Measurements from ENCODE around the gene FLVCR1. TPM values are rescaled to one million over a fixed set of nuclear protein-coding genes. Genes with fewer than 3 reads are reported as not detected.

The FLVCR1 gene
- total and polyA plus RNA-seq, 2 donors (not counting 3 experiments of a cell fraction or from before 2014, with no cell fraction given) = 3.2 to 11.9 TPM

DNA sequence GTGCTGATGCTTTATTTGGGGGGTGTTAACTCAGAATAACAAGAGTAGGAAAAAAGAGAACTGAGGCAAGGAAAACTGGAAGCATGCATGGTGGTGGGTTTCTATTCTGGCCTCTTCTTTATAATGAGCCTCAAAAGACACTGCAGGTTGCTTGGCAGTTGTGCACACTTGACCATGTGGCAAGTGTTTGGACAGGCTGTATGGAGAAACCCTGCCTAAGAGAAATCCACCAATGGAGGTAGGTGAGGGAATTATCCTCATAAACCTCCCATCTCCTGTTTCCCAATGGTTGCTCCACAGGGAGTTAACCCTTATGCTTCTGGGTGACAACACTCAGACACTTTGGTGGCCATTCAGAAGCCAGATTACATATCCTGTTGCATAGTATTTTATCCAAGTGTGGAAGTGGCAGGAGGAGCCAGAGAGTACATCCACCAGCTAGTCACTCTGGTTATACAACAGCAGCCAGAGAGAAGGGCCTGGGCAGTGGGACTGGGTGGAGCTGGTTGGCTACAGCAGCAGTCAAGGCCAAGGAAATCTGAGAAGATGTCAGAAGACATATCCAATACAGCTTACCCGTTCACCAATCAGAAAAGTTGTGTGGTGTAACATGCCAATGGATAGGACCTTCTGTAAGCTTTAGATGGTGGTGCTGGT, 75.9 kb downstream of the FLVCR1 start:
- Histone ChIP-seq H2AFZ (ENCODE audit: low read depth, low read length) (no peak overlapping the region), H3K36me3 (ENCODE audit: control insufficient read depth in 2 of 2, extremely low read depth in 1 of 2, insufficient read depth in 2 of 2, low read length in 2 of 2) (no peaks in the 10 kb centered on the region), H3K27me3 (ENCODE audit: control insufficient read depth in 2 of 2, insufficient read depth in 2 of 2, low read length in 2 of 2) (peaks cover 5% of the 10 kb centered on the region in 2 experiments), H3K9me1 (replicated peaks; ENCODE audit: control insufficient read depth, extremely low read depth, insufficient read depth, low read length) (no peaks in the 10 kb centered on the region), H3K4me2 (ENCODE audit: insufficient read depth, low read length) (no peak overlapping the region), H3K4me1 (ENCODE audit: control insufficient read depth, extremely low read depth, insufficient read depth, low read length) (no peaks in the 10 kb centered on the region), H3K9me3 (replicated peaks; ENCODE audit: control insufficient read depth, insufficient read depth, low read length) (no peaks in the 10 kb centered on the region), H3K4me3 (replicated peaks in 1 of 3; ENCODE audit: insufficient read depth in 1 of 3, low read depth in 1 of 3, low read length in 3 of 3) (no peak overlapping the region), H3K27ac (ENCODE audit: insufficient read depth, low read depth, low read length) (no peak overlapping the region), H4K20me1 (replicated peaks; ENCODE audit: control insufficient read depth, extremely low read depth, insufficient read depth, low read length) (no peaks in the 10 kb centered on the region), H3K9ac (replicated peaks; ENCODE audit: extremely low read depth, insufficient read depth, low read length) (no peak overlapping the region), H3K79me2 (ENCODE audit: control insufficient read depth, insufficient read depth, low read length) (no peaks in the 10 kb centered on the region)
- ChIA-PET CTCF (no interaction called here), POLR2A (no interaction called here)
- TF ChIP-seq FOS (IDR thresholded peaks at IDR 0.05; ENCODE audit: borderline replicate concordance, insufficient read depth, low read length) (no peak), JUN (IDR thresholded peaks at IDR 0.05; ENCODE audit: borderline replicate concordance, insufficient read depth, insufficient read length, low read depth) (no peak), MYC (IDR thresholded peaks at IDR 0.05; ENCODE audit: low read depth, low read length) (no peak), EZH2 (IDR thresholded peaks at IDR 0.05; ENCODE audit: borderline replicate concordance, low read depth, low read length, severe bottlenecking) (no peak), POLR2AphosphoS5 (IDR thresholded peaks at IDR 0.05; ENCODE audit: insufficient read depth, low read depth, low read length) (no peak), GATA2 (IDR thresholded peaks at IDR 0.05; ENCODE audit: insufficient read depth, insufficient read length, low read depth, low read length) (no peak), POLR2A (IDR thresholded peaks at IDR 0.05; ENCODE audit: low read depth, low read length) (no peak)
- TF ChIP-seq, protein P1, sequence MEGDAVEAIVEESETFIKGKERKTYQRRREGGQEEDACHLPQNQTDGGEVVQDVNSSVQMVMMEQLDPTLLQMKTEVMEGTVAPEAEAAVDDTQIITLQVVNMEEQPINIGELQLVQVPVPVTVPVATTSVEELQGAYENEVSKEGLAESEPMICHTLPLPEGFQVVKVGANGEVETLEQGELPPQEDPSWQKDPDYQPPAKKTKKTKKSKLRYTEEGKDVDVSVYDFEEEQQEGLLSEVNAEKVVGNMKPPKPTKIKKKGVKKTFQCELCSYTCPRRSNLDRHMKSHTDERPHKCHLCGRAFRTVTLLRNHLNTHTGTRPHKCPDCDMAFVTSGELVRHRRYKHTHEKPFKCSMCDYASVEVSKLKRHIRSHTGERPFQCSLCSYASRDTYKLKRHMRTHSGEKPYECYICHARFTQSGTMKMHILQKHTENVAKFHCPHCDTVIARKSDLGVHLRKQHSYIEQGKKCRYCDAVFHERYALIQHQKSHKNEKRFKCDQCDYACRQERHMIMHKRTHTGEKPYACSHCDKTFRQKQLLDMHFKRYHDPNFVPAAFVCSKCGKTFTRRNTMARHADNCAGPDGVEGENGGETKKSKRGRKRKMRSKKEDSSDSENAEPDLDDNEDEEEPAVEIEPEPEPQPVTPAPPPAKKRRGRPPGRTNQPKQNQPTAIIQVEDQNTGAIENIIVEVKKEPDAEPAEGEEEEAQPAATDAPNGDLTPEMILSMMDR (IDR thresholded peaks at IDR 0.05; ENCODE audit: extremely low read depth in 1 of 2, insufficient read depth in 1 of 2, low read depth in 1 of 2, low read length in 2 of 2) = no peak
- TF ChIP-seq, protein P2, sequence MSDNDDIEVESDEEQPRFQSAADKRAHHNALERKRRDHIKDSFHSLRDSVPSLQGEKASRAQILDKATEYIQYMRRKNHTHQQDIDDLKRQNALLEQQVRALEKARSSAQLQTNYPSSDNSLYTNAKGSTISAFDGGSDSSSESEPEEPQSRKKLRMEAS (IDR thresholded peaks at IDR 0.05; ENCODE audit: insufficient read depth, insufficient read length) = no peak
- DNase-seq (ENCODE audit: low read depth, low spot score) (no peak), FAIRE-seq (no peak)
- intact Hi-C loops (cut with micrococcal nuclease) (no loop called here), dilution Hi-C loops (cut with MboI; ENCODE audit: extremely low pct_ligation_motif_present, low sequenced_read_pairs) (no loop called here)
- no TSS peak for BruUV-seq (replicated peaks)
